ENCODE measurements around the gene TBL1X. TPM values are rescaled to one million over a fixed set of nuclear protein-coding genes. Genes with fewer than 3 reads are reported as not detected.

The TBL1X gene
- total and polyA plus RNA-seq, 2 donors (not counting 1 experiment from before 2014, with no cell fraction given) = 8.8 to 65.1 TPM

- no peak overlapping the region for H3K4me2 ChIP-seq (replicated peaks; ENCODE audit: low read depth, low read length, poor library complexity, severe bottlenecking)
- no peaks in the 10 kb centered on the region for H3K27me3 ChIP-seq (replicated peaks in 1 of 4; ENCODE audit: control extremely low read depth in 1 of 4, control insufficient read depth in 3 of 4, insufficient read depth in 4 of 4, low read length in 3 of 4)
- H3K79me2 ChIP-seq (ENCODE audit: control insufficient read depth, insufficient read depth, low read length) = peaks cover 3% of the 10 kb centered on the region
- no peak for DNase-seq
- Mint-ChIP-seq H3K27me3 (no peaks in the 10 kb centered on the region), H3K4me1 (peaks cover 13% of the 10 kb centered on the region), H3K4me3 (no peak overlapping the region), H3K9me3 (ENCODE audit: insufficient read depth) (no peaks in the 10 kb centered on the region), H3K27ac (no peak overlapping the region)
- no peak for ATAC-seq (ENCODE audit: low read depth)
- no peaks in the 10 kb centered on the region for H3K9me3 ChIP-seq (ENCODE audit: control extremely low read depth in 1 of 3, control insufficient read depth in 2 of 3, insufficient read depth in 1 of 3, low read length in 2 of 3)
- WGBS (ENCODE audit: insufficient coverage) = 100% methylated on average over 2 of the region's 4 CpGs
- no peaks in the 10 kb centered on the region for H3K36me3 ChIP-seq (replicated peaks in 1 of 2; ENCODE audit: control extremely low read depth in 1 of 2, control insufficient read depth in 1 of 2, extremely low read depth in 1 of 2, insufficient read depth in 2 of 2, low read length in 1 of 2)
- peaks cover 12% of the 10 kb centered on the region for H4K20me1 ChIP-seq (ENCODE audit: control insufficient read depth, insufficient read depth, low read length, poor library complexity, severe bottlenecking)
- no peaks in the 10 kb centered on the region for H3K4me1 ChIP-seq (ENCODE audit: control insufficient read depth in 2 of 2, insufficient read depth in 2 of 2, low read length in 2 of 2)
- ChIA-PET CTCF (no interaction called here), POLR2A (no interaction called here)
- H3K9ac ChIP-seq (ENCODE audit: low read length) = no peak overlapping the region
- no peak overlapping the region for H2AFZ ChIP-seq (ENCODE audit: insufficient read depth, low read depth, low read length, poor library complexity, severe bottlenecking)
- H3K4me3 ChIP-seq (ENCODE audit: control extremely low read depth in 1 of 5, extremely low read depth in 1 of 5, insufficient read depth in 1 of 5, low read depth in 2 of 5, low read length in 4 of 5) = no peak overlapping the region
- TF ChIP-seq CTCF (IDR thresholded peaks at IDR 0.05) (no peak), EZH2 (IDR thresholded peaks at IDR 0.05; ENCODE audit: borderline replicate concordance, insufficient read depth, low read depth, low read length, poor library complexity, severe bottlenecking) (no peak)
- H3K27ac ChIP-seq (ENCODE audit: low read length in 2 of 2) = no peak overlapping the region
- intact Hi-C loops (cut with micrococcal nuclease) = no loop called here
Measured at GRCh38 chrX:9635368-9635767, 170.5 kb downstream of the TBL1X start.

- no peaks in the 10 kb centered on the region for H3K9me3 Mint-ChIP-seq (ENCODE audit: insufficient read depth)
- Histone ChIP-seq H4K20me1 (ENCODE audit: control insufficient read depth, insufficient read depth, low read length, poor library complexity, severe bottlenecking) (peaks cover 12% of the 10 kb centered on the region), H3K27ac (ENCODE audit: low read length in 2 of 2) (no peak overlapping the region), H3K27me3 (replicated peaks in 1 of 4; ENCODE audit: control extremely low read depth in 1 of 4, control insufficient read depth in 3 of 4, insufficient read depth in 4 of 4, low read length in 3 of 4) (no peaks in the 10 kb centered on the region), H3K4me1 (ENCODE audit: control insufficient read depth in 2 of 2, insufficient read depth in 2 of 2, low read length in 2 of 2) (no peaks in the 10 kb centered on the region), H3K36me3 (replicated peaks in 1 of 2; ENCODE audit: control extremely low read depth in 1 of 2, control insufficient read depth in 1 of 2, extremely low read depth in 1 of 2, insufficient read depth in 2 of 2, low read length in 1 of 2) (no peaks in the 10 kb centered on the region), H3K9ac (ENCODE audit: low read length) (no peak overlapping the region), H2AFZ (ENCODE audit: insufficient read depth, low read depth, low read length, poor library complexity, severe bottlenecking) (no peak overlapping the region), H3K4me3 (ENCODE audit: control extremely low read depth in 1 of 5, extremely low read depth in 1 of 5, insufficient read depth in 1 of 5, low read depth in 2 of 5, low read length in 4 of 5) (no peak overlapping the region), H3K9me3 (ENCODE audit: control extremely low read depth in 1 of 3, control insufficient read depth in 2 of 3, insufficient read depth in 1 of 3, low read length in 2 of 3) (no peaks in the 10 kb centered on the region), H3K79me2 (ENCODE audit: control insufficient read depth, insufficient read depth, low read length) (peaks cover 3% of the 10 kb centered on the region), H3K4me2 (replicated peaks; ENCODE audit: low read depth, low read length, poor library complexity, severe bottlenecking) (no peak overlapping the region)
- CTCF ChIA-PET = no interaction called here
- H3K27ac Mint-ChIP-seq = no peak overlapping the region
- H3K27me3 Mint-ChIP-seq = no peaks in the 10 kb centered on the region
- TF ChIP-seq EZH2 (IDR thresholded peaks at IDR 0.05; ENCODE audit: borderline replicate concordance, insufficient read depth, low read depth, low read length, poor library complexity, severe bottlenecking) (no peak), CTCF (IDR thresholded peaks at IDR 0.05) (no peak)
- peaks cover 13% of the 10 kb centered on the region for H3K4me1 Mint-ChIP-seq
- intact Hi-C loops (cut with micrococcal nuclease) = no loop called here
- DNase-seq (no peak), ATAC-seq (ENCODE audit: low read depth) (no peak)
- POLR2A ChIA-PET = no interaction called here
- WGBS (ENCODE audit: insufficient coverage) = 95% methylated on average over 4 of the region's 4 CpGs
- H3K4me3 Mint-ChIP-seq = no peak overlapping the region
Measured at GRCh38 chrX:9635803-9636202, 170.9 kb downstream of the TBL1X start.

Measured in B cell (primary cell).